Mesendoderm (in vitro differentiated cells): Measurements from ENCODE around the gene GORASP1.

Experiments
- DNase-seq: peaks from one replicate; pipeline ENCODE4 v3.0.0; 2013
- H2AK5ac ChIP-seq: 2 replicates; pipeline ENCODE4 v1.6.1; 2013; ENCODE audit warnings: low read length, inconsistent platforms
- H2BK120ac ChIP-seq: 2 replicates; pipeline ENCODE4 v1.6.1; 2013; ENCODE audit warnings: low read depth, mild to moderate bottlenecking, low read length, moderate library complexity, mixed read lengths
- H2BK15ac ChIP-seq: replicated peaks from 2 replicates; pipeline ENCODE4 v1.6.1; 2013; ENCODE audit warnings: low read depth, mild to moderate bottlenecking, moderate library complexity
- H2BK5ac ChIP-seq: 2 replicates; pipeline ENCODE4 v1.6.1; 2013; ENCODE audit warnings: low read length, inconsistent platforms
- H3K18ac ChIP-seq: 2 replicates; pipeline ENCODE4 v1.6.1; 2013; ENCODE audit warnings: mild to moderate bottlenecking, low read length, mixed read lengths
- H3K23ac ChIP-seq: one replicate; pipeline ENCODE4 v1.6.1; 2013; ENCODE audit warnings: low read length
- H3K27ac ChIP-seq: 2 replicates; pipeline ENCODE4 v1.5.1; 2013; ENCODE audit warnings: low read depth, mild to moderate bottlenecking, inconsistent platforms, low read length, moderate library complexity
- H3K27me3 ChIP-seq: 2 replicates; pipeline ENCODE4 v1.6.1; 2013; ENCODE audit warnings: low read length, control low read depth, mild to moderate bottlenecking, inconsistent platforms; ENCODE audit not compliant: insufficient read depth, poor library complexity
- H3K36me3 ChIP-seq: 2 replicates; pipeline ENCODE4 v1.6.1; 2013; ENCODE audit warnings: low read length, inconsistent platforms; ENCODE audit not compliant: control insufficient read depth, insufficient read depth
- H3K4ac ChIP-seq: one replicate; pipeline ENCODE4 v1.6.1; 2013; ENCODE audit warnings: low read depth, mild to moderate bottlenecking, low read length, moderate library complexity
- H3K4me1 ChIP-seq: 2 replicates; pipeline ENCODE4 v1.6.1; 2013; ENCODE audit warnings: low read depth, low read length, inconsistent platforms; ENCODE audit not compliant: control insufficient read depth
- H3K4me2 ChIP-seq: 2 replicates; pipeline ENCODE4 v1.6.1; 2013; ENCODE audit warnings: low read length
- H3K4me3 ChIP-seq: 2 replicates; pipeline ENCODE4 v1.5.1; 2013; ENCODE audit warnings: mild to moderate bottlenecking, low read length
- H3K56ac ChIP-seq: one replicate; pipeline ENCODE4 v1.6.1; 2013; ENCODE audit warnings: low read length
- H3K79me1 ChIP-seq: 2 replicates; pipeline ENCODE4 v1.6.1; 2013; ENCODE audit warnings: low read length, inconsistent platforms
- H3K79me2 ChIP-seq: 2 replicates; pipeline ENCODE4 v1.6.1; 2013; ENCODE audit warnings: mild to moderate bottlenecking, low read length; ENCODE audit not compliant: control insufficient read depth, insufficient read depth
- H3K9ac ChIP-seq: 2 replicates; pipeline ENCODE4 v1.6.1; 2013; ENCODE audit warnings: low read length, inconsistent platforms
- H4K5ac ChIP-seq: one replicate; pipeline ENCODE4 v1.6.1; 2013; ENCODE audit warnings: low read length
- H4K8ac ChIP-seq: one replicate; pipeline ENCODE4 v1.6.1; 2013; ENCODE audit warnings: low read depth, mild to moderate bottlenecking, control low read depth, low read length, moderate library complexity
- WGBS: extraction: QIAGEN DNeasy Blood & Tissue Kit; methylation state at CpG from one replicate; pipeline ENCODE4 v1.1.7; 2013; ENCODE audit warnings: low lambda C conversion rate, missing lambda C conversion rate; ENCODE audit not compliant: insufficient coverage; ENCODE audit errors: extremely low coverage; 5-methylcytosine and 5-hydroxymethylcytosine counted together

Gene GORASP1

DNA sequence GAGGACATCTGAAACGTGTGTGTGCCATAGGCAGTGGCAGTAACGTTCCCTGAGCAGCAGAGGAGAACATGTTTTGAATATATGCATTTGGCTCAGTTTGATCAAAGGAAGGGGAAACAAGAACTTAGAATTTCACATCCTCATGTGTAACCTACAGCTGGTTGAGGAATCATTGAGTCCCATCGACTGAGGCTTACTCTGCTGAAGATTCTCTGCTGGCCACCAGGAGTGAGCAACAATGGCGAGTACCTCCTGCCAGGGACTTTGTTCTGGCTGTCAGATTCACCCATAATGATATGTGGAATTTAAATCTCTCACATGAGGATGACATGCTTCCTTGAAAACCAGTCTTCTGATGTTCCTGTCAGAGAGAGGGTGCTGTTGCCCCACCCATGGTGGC lies 21.3 kb downstream of the GORASP1 start:
- Histone ChIP-seq H4K8ac (no peak overlapping the region), H2AK5ac (no peak overlapping the region), H3K27me3 (no peaks in the 10 kb centered on the region), H3K4me3 (no peak overlapping the region), H3K36me3 (peaks cover 1% of the 10 kb centered on the region), H3K4me1 (no peaks in the 10 kb centered on the region), H2BK120ac (no peak overlapping the region), H3K4me2 (no peak overlapping the region), H2BK5ac (no peak overlapping the region), H3K79me2 (no peaks in the 10 kb centered on the region), H3K23ac (no peak overlapping the region), H3K4ac (no peak overlapping the region), H3K56ac (no peak overlapping the region), H2BK15ac (no peak overlapping the region), H3K79me1 (no peaks in the 10 kb centered on the region), H4K5ac (no peak overlapping the region), H3K27ac (no peak overlapping the region), H3K9ac (no peak overlapping the region), H3K18ac (no peak overlapping the region)
- no CpG with 5 or more reads among the region's 4 CpGs for WGBS
- no peak for DNase-seq

DNA sequence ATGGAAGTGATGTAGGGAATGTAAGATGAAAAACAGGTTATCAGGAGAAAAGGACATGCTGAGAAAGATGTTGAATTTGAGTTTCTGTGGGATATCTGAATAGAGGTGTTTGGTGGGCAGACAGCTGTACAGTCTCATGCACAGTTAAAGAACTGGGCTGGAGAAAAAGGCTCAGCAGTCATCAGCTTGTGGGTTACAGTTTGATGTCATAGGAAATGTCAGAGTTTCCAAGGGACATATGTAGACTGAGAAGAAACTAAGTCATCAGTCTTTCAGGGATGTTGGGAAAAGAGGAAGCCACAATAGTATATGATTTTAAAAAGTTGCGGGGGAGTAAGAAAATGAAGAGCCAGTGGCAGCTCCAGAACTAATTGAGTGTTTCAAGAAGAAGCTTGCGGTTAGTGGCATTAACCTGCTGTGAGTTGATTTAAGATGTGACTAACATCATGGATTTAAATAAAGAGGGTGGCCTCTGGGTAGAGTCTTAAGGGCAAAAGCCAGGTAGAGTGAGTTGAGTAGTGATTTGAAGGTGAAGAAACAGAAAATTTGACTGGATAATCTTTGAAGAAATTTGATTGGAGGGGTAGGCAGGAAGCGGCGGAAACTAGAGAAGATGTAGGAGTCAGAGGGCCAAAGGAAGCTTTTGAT lies 24.6 kb downstream of the GORASP1 start:
- H3K27me3 ChIP-seq, result no peaks in the 10 kb centered on the region
- WGBS, result no CpG with 5 or more reads among the region's 4 CpGs
- no peak overlapping the region for H3K4me2 ChIP-seq
- no peak overlapping the region for H3K18ac ChIP-seq
- no peak overlapping the region for H3K4me3 ChIP-seq
- H2BK120ac ChIP-seq, result no peak overlapping the region
- H2BK5ac ChIP-seq, result no peak overlapping the region
- no peak overlapping the region for H3K56ac ChIP-seq
- no peak overlapping the region for H3K4ac ChIP-seq
- no peak overlapping the region for H4K5ac ChIP-seq
- peaks cover 1% of the 10 kb centered on the region for H3K36me3 ChIP-seq
- DNase-seq, result no peak
- no peak overlapping the region for H3K9ac ChIP-seq
- H3K79me2 ChIP-seq, result no peaks in the 10 kb centered on the region
- H3K4me1 ChIP-seq, result no peaks in the 10 kb centered on the region
- no peak overlapping the region for H3K23ac ChIP-seq
- no peak overlapping the region for H2AK5ac ChIP-seq
- H3K79me1 ChIP-seq, result no peaks in the 10 kb centered on the region
- no peak overlapping the region for H3K27ac ChIP-seq
- H2BK15ac ChIP-seq, result no peak overlapping the region
- H4K8ac ChIP-seq, result no peak overlapping the region

- DNase-seq, result no peak
- Histone ChIP-seq H3K4me2 (no peak overlapping the region), H2BK120ac (no peak overlapping the region), H4K5ac (no peak overlapping the region), H3K27ac (no peak overlapping the region), H3K79me1 (no peaks in the 10 kb centered on the region), H3K4ac (no peak overlapping the region), H3K36me3 (no peaks in the 10 kb centered on the region), H3K4me1 (no peaks in the 10 kb centered on the region), H3K4me3 (no peak overlapping the region), H3K27me3 (no peaks in the 10 kb centered on the region), H2AK5ac (no peak overlapping the region), H2BK15ac (no peak overlapping the region), H4K8ac (no peak overlapping the region), H3K79me2 (no peaks in the 10 kb centered on the region), H3K9ac (no peak overlapping the region), H3K18ac (no peak overlapping the region), H3K23ac (no peak overlapping the region), H2BK5ac (no peak overlapping the region), H3K56ac (no peak overlapping the region)
Observed at GRCh38 chr3:39080026-39080425, 27.4 kb downstream of the GORASP1 start.

GRCh38 chr3:39079530-39079929 lies 27.9 kb downstream of the GORASP1 start:
- no peak overlapping the region for H3K4me3 ChIP-seq
- no peak overlapping the region for H4K5ac ChIP-seq
- DNase-seq, result no peak
- no peaks in the 10 kb centered on the region for H3K27me3 ChIP-seq
- no peak overlapping the region for H2BK15ac ChIP-seq
- no peak overlapping the region for H3K27ac ChIP-seq
- no peak overlapping the region for H3K4me2 ChIP-seq
- H4K8ac ChIP-seq, result no peak overlapping the region
- no peaks in the 10 kb centered on the region for H3K4me1 ChIP-seq
- no peak overlapping the region for H2BK120ac ChIP-seq
- H3K36me3 ChIP-seq, result peaks cover 1% of the 10 kb centered on the region
- no peaks in the 10 kb centered on the region for H3K79me1 ChIP-seq
- H3K18ac ChIP-seq, result no peak overlapping the region
- no peak overlapping the region for H3K9ac ChIP-seq
- no peak overlapping the region for H2BK5ac ChIP-seq
- no peak overlapping the region for H3K23ac ChIP-seq
- H3K79me2 ChIP-seq, result no peaks in the 10 kb centered on the region
- H3K4ac ChIP-seq, result no peak overlapping the region
- no peak overlapping the region for H3K56ac ChIP-seq
- H2AK5ac ChIP-seq, result no peak overlapping the region

- Histone ChIP-seq H2AK5ac (no peak overlapping the region), H2BK120ac (no peak overlapping the region), H3K27me3 (no peaks in the 10 kb centered on the region), H3K9ac (no peak overlapping the region), H2BK5ac (no peak overlapping the region), H3K4ac (no peak overlapping the region), H3K79me1 (no peaks in the 10 kb centered on the region), H3K36me3 (peaks cover 2% of the 10 kb centered on the region), H3K79me2 (no peaks in the 10 kb centered on the region), H4K8ac (no peak overlapping the region), H3K23ac (no peak overlapping the region), H3K18ac (no peak overlapping the region), H3K56ac (no peak overlapping the region), H3K4me2 (no peak overlapping the region), H2BK15ac (no peak overlapping the region), H3K4me3 (no peak overlapping the region), H3K4me1 (no peaks in the 10 kb centered on the region), H4K5ac (no peak overlapping the region), H3K27ac (no peak overlapping the region)
- no peak for DNase-seq
- no CpG with 5 or more reads among the region's 10 CpGs for WGBS
Observed at GRCh38 chr3:39075910-39076309, 31.5 kb downstream of the GORASP1 start.

GRCh38 chr3:39068556-39068955 lies 38.9 kb downstream of the GORASP1 start:
- H4K8ac ChIP-seq, result no peak overlapping the region
- no peak overlapping the region for H3K56ac ChIP-seq
- H3K9ac ChIP-seq, result no peak overlapping the region
- no peak overlapping the region for H4K5ac ChIP-seq
- H2BK15ac ChIP-seq, result no peak overlapping the region
- no peak overlapping the region for H2BK5ac ChIP-seq
- no peak for DNase-seq
- no CpG with 5 or more reads among the region's 3 CpGs for WGBS
- no peak overlapping the region for H3K18ac ChIP-seq
- no peaks in the 10 kb centered on the region for H3K4me1 ChIP-seq
- H3K4me3 ChIP-seq, result no peak overlapping the region
- no peak overlapping the region for H3K23ac ChIP-seq
- no peak overlapping the region for H2AK5ac ChIP-seq
- no peak overlapping the region for H3K4ac ChIP-seq
- no peaks in the 10 kb centered on the region for H3K27me3 ChIP-seq
- no peak overlapping the region for H3K27ac ChIP-seq
- H3K79me2 ChIP-seq, result no peaks in the 10 kb centered on the region
- no peak overlapping the region for H3K4me2 ChIP-seq
- H3K79me1 ChIP-seq, result no peaks in the 10 kb centered on the region
- H2BK120ac ChIP-seq, result no peak overlapping the region
- H3K36me3 ChIP-seq, result no peaks in the 10 kb centered on the region
